Measurements from ENCODE around the gene RPL23. TPM values are rescaled to one million over a fixed set of nuclear protein-coding genes. Genes with fewer than 3 reads are reported as not detected.

The RPL23 gene
- total RNA-seq, 8 experiments from 2014 or later: 1,875 to 3,258 (median 2,470) TPM

Other genes starting within 250 kb of the RPL23 start
- gene SRCIN1, start 247.8 kb downstream of the RPL23 start, total RNA-seq: 10 to 100 TPM in 5 of 8 experiments, 1 to 10 TPM in 1, under 1 TPM in 2; 0.71 to 21.2 (median 14.9) TPM
- 1 to 10 TPM in 6 of 8 experiments, under 1 TPM in 2; 0.60 to 8.8 (median 1.4) TPM for gene EPOP, start 178.8 kb downstream of the RPL23 start, total RNA-seq
- 100 to 1,000 TPM in 1 of 8 experiments, 10 to 100 TPM in 7; 14.8 to 126 (median 22.9) TPM for gene MLLT6, start 148.4 kb downstream of the RPL23 start, total RNA-seq
- 10 to 100 TPM in 3 of 8 experiments, 1 to 10 TPM in 5; 2.5 to 23.8 (median 6.2) TPM for gene CISD3, start 123.4 kb downstream of the RPL23 start, total RNA-seq
- 10 to 100 TPM in 7 of 8 experiments, 1 to 10 TPM in 1; 5.2 to 23.3 (median 16.8) TPM for gene PCGF2, start 105.4 kb downstream of the RPL23 start, total RNA-seq
- 100 to 1,000 TPM; 175 to 405 (median 249) TPM for gene PSMB3, start 101.0 kb downstream of the RPL23 start, total RNA-seq
- 10 to 100 TPM; 25.0 to 81.1 (median 67.2) TPM for gene PIP4K2B, start 54.2 kb downstream of the RPL23 start, total RNA-seq
- gene CWC25, start 28.4 kb downstream of the RPL23 start, total RNA-seq: 10 to 100 TPM; 12.4 to 21.1 (median 16.2) TPM
- 10 to 100 TPM; 33.2 to 95.1 (median 48.3) TPM for gene LASP1, start 16.3 kb upstream of the RPL23 start, total RNA-seq
- gene FBXO47, start 113.7 kb upstream of the RPL23 start, total RNA-seq: under 1 TPM in 2 of 8 experiments, not detected in 6; 0.07 to 0.20 TPM